GM19025 (cell line): Measurements from ENCODE around the gene FGF6.
"Not testable (repeated sequence)": the region's sequence is repeated elsewhere in the genome, so short reads cannot be mapped to it uniquely, and the experiment has no call there.

Experiments
- ATAC-seq: cut with Tn5 transposase; IDR thresholded peaks from one replicate; pipeline ENCODE4 v1.9.1; 2021; ENCODE audit warnings: mild to moderate bottlenecking, low read depth, moderate library complexity; ENCODE audit not compliant: unreplicated experiment

The FGF6 gene

GRCh38 chr12:4445156-4446101, at the start of gene FGF6:
Gene FGF6, minus strand, starts transcription at chr12:4445815. Its CDS starts 245 bp downstream, at chr12:4445570.
- ATAC-seq, result no peak

GRCh38 chr12:4490973-4491372, 45.4 kb upstream of the FGF6 start:
- ATAC-seq, result no peak

GRCh38 chr12:4489556-4489955, 43.9 kb upstream of the FGF6 start:
- ATAC-seq, result no peak

- ATAC-seq, result no peak
Measured at GRCh38 chr12:4486980-4487379, 41.4 kb upstream of the FGF6 start.

- no peak for ATAC-seq
Measured at GRCh38 chr12:4486049-4486699, 40.6 kb upstream of the FGF6 start.

GRCh38 chr12:4483885-4484823, 38.5 kb upstream of the FGF6 start:
- no peak for ATAC-seq

GRCh38 chr12:4482936-4483335, 37.3 kb upstream of the FGF6 start:
- ATAC-seq, result no peak

- ATAC-seq, result no peak
Measured at GRCh38 chr12:4478933-4479332, 33.3 kb upstream of the FGF6 start.

GRCh38 chr12:4477129-4477528, 31.5 kb upstream of the FGF6 start:
- ATAC-seq, result no peak

- no peak for ATAC-seq
Measured at GRCh38 chr12:4472046-4472445, 26.4 kb upstream of the FGF6 start.

- no peak for ATAC-seq
Measured at GRCh38 chr12:4471256-4471655, 25.6 kb upstream of the FGF6 start.

- ATAC-seq, result no peak
Measured at GRCh38 chr12:4468994-4469393, 23.4 kb upstream of the FGF6 start.

- no peak for ATAC-seq
Measured at GRCh38 chr12:4460761-4461160, 15.1 kb upstream of the FGF6 start.

GRCh38 chr12:4455849-4456248, 10.2 kb upstream of the FGF6 start:
- ATAC-seq, result not testable (repeated sequence)

- no peak for ATAC-seq
Measured at GRCh38 chr12:4454315-4454860, 8.8 kb upstream of the FGF6 start.

- no peak for ATAC-seq
Measured at GRCh38 chr12:4451694-4452093, 6.1 kb upstream of the FGF6 start.

- ATAC-seq, result no peak
Measured at GRCh38 chr12:4450551-4451112, 5.0 kb upstream of the FGF6 start.

GRCh38 chr12:4449851-4450221, 4.2 kb upstream of the FGF6 start:
- ATAC-seq, result no peak

- ATAC-seq, result no peak
Measured at GRCh38 chr12:4448943-4449850, 3.6 kb upstream of the FGF6 start.
